IPS DF 19.7 (cell line): ENCODE data around the gene CERKL.

Experiments used
- DNase-seq: peaks from one replicate; pipeline ENCODE4 v3.0.0-alpha.2; 2013; ENCODE audit warnings: low read depth, low spot score

Gene CERKL

GRCh38 chr2:181627545-181627944 is 29.4 kb downstream of the CERKL start:
- DNase-seq = no peak

- DNase-seq = no peak
Measured at GRCh38 chr2:181626671-181627070, 30.2 kb downstream of the CERKL start.

- no peak for DNase-seq
Measured at GRCh38 chr2:181623159-181623558, 33.7 kb downstream of the CERKL start.

DNA sequence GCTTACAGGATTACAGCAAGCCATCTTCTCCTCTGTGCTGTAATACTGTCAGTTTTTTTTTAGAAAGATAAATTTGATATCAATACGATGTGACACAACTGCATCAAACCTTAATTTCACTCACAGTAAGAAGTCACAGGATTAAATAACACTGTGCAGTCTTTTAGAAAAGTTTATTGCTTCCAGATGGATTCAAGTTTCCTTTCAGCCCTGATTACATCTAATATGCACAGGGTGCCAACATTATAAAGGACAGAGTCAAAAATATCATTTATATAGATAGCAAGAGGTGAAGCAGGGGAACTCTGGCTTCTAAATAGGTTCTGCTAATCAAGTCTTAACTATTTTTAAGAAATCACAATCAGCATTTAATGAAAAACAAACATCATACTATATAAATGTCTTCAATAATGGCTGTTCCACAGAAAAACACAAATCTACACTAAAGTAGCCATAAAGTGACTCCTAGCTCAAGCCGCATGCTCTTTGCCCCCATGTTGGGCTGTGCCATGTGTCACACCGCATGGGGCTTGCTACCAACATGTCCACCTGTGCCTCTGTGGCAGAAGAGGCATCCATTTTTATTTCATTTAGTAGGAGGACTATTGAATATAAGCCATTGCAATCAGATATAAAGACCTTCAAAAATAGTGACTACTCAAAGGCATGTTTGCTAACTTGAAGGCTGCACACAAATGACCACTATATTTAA is 35.0 kb downstream of the CERKL start:
- no peak for DNase-seq

DNA sequence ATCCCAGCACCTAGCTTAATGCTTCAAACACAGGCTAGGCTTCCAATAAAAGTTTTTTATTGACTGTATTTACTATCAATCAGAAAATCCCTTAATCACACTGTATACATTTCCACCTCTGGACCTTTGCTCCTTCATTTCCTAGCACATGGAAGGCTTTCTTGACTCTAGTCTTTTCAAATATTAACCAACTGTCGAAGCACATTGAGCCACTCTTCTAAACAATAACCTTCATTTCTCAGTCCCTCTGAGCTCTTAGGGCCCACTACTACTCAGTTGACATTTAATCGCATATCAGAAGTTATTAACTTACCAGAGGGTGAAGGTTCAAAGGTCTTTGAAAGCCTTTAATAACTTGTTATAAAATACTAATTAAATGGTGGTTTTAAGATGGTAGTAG is 37.4 kb downstream of the CERKL start:
- no peak for DNase-seq

- DNase-seq = no peak
Measured at GRCh38 chr2:181616715-181617114, 40.2 kb downstream of the CERKL start.

DNA sequence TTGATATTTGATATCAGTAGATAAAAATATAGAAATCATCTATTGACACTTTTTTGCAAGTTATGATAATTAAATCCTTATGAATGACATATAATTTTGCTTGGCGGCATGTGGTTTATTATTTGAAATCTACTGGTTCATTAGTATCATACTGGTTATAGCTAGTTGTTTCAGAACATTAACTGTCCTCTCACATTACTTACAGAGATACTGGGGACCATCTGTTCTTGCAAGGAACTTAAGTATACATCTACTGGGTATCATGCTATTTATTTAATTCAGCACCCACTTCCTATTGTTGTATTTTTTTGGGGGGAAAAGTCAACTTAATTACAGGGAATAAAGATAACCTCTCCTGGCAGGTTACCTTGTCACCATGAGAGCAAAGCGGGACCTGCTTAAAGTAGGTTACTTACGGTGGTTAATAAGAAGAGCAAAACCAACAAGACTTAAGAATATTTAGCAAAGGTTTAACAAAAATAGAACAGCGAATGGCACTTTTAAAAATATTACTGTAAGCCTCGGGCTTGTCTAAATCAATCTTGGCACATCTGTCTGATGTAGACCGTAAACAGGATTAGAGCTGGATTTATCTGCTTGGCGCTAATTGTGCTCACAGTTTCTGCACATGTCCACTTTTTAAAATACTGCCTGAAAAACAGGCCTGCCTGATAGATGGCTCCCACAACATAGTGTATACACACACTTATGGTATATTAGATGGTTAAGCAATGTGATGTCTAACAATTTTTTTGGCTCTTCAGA is 41.8 kb downstream of the CERKL start:
- no peak for DNase-seq

GRCh38 chr2:181613241-181613640 is 43.7 kb downstream of the CERKL start:
- DNase-seq = no peak

- no peak for DNase-seq
Measured at GRCh38 chr2:181607629-181608590, 49.0 kb downstream of the CERKL start.

GRCh38 chr2:181605889-181606837 is 50.7 kb downstream of the CERKL start:
- DNase-seq = no peak

GRCh38 chr2:181602017-181602416 is 54.9 kb downstream of the CERKL start:
- no peak for DNase-seq

DNA sequence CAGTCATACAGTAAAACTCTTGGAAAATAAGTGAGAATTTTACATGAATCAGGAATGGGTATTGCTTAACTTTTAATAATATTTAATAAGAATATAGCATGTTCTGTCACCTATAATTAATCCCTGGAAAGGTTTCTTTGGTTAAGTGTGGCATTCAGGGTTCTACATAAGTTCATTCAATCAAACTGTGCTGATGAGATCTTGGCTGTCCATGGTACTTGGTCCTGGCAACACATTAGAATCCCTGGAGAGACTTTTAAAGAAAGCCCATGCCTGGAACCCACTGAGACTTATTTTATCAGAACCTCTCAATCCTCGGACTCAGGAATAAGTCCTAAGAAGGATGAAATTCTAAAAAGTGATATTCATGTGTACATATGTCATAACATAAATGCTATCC is 60.3 kb downstream of the CERKL start:
- DNase-seq = no peak

- no peak for DNase-seq
Measured at GRCh38 chr2:181594322-181594721, 62.6 kb downstream of the CERKL start.

GRCh38 chr2:181589779-181590178 is 67.1 kb downstream of the CERKL start:
- DNase-seq = no peak

DNA sequence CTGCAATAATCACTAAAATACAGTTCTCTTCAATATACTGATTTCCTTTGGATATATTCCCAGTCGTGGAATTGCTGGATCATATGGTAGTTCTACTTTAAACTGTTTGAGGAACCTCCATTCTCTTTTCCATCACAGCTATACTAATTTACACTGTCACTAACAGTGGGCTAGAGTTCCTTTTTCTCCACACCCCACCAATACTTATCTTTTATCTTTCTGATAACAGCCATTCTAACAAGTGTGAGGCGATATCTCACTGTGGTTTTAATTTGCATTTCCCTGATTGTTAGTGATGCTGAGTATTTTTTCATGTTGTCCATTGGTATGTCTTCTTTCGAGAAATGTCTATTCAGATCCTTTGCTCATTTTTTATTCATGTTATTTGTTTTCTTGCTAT is 68.4 kb downstream of the CERKL start:
- DNase-seq = no peak

DNA sequence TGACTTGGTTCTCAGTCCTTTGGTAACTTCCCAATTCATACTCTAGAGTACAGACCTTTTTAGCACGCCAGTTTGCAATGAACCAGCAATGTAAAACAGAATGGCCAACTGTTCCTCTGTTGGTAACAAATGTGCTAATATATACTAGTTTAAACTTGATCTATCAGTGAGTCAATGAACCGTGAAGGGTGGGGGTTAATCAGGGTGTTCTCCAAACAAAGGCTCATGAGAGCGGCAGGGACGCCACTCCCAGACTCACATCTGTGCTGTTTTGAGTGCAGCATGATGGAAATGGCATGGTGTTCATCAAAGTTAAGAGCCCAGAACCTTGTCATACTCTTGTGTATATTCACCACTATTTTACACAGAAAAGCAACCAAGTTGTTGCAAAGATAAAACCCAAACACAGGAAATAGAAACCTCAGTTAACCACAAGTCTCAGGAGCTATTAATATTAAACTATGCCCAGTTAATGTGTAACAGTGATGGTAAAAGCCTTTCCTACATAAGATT is 70.3 kb downstream of the CERKL start:
- no peak for DNase-seq

DNA sequence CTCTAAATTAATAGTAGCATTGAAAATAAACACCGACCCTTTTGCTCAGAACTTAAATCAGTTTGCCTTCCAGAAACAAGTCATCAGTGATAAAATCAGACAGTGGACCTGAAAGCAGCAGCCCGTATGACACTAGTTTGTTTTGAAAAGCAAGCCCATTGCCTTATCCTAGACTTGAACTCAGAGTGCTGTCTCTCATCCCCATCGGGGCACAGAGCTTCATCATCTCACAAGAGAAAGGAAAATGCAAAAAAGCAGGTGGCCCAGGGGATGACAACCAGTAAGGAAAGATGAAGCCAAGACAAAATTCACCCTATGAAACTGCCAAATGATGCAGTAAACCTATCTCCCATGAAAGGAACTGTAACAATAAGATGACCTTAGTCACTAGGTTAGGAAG is 71.2 kb downstream of the CERKL start:
- DNase-seq = no peak

DNA sequence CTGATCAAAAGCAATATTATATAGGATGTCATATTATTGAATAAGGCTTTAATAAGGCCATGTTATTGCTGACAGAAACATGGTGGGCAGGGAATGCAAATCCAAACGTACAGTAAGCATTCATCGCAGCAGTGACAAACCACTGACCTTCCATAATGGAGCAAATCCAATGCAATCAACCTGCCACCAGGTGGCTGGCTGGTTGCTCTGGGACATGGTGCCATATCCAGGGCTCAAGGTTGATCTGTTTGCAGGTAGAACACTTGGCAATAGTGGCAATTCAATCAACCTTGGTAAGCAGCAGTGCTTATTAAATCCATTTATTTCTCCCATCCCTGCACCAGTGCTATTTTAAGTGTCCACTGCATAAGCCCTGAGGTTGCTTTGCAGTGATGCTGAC is 75.4 kb downstream of the CERKL start:
- no peak for DNase-seq

GRCh38 chr2:181578829-181579228 is 78.1 kb downstream of the CERKL start:
- no peak for DNase-seq

- no peak for DNase-seq
Measured at GRCh38 chr2:181576431-181576830, 80.5 kb downstream of the CERKL start.

GRCh38 chr2:181575650-181576025 is 81.3 kb downstream of the CERKL start:
- no peak for DNase-seq
